BE2C (cell line): ENCODE measurements around the gene CADM1.

Experiments
- DNase-seq: peaks from one replicate; pipeline ENCODE4 v3.0.0-alpha.2; 2020
- H3K27me3 ChIP-seq: fragments of 250-450 bp; sonication (Bioruptor Pico); 2 replicates; pipeline ENCODE4 v1.5.1; 2020; ENCODE audit warnings: mild to moderate bottlenecking
- H3K36me3 ChIP-seq: fragments of 250-450 bp; sonication (Bioruptor Pico); 2 replicates; pipeline ENCODE4 v1.5.1; 2020; ENCODE audit warnings: mild to moderate bottlenecking
- H3K4me1 ChIP-seq: fragments of 250-450 bp; sonication (Bioruptor Pico); 2 replicates; pipeline ENCODE4 v1.5.1; 2020
- H3K4me3 ChIP-seq: 2 replicates; pipeline ENCODE4 v1.5.1; 2011; ENCODE audit warnings: low read depth, low read length
- H3K9me3 ChIP-seq: fragments of 250-450 bp; sonication (Bioruptor Pico); 2 replicates; pipeline ENCODE4 v1.5.1; 2020
- CTCF ChIP-seq: IDR thresholded peaks from 2 replicates; pipeline ENCODE4 v1.5.1; 2012; ENCODE audit warnings: mild to moderate bottlenecking, low read depth, low read length

CADM1 gene

GRCh38 chr11:115241899-115242298 lies 262.3 kb downstream of the CADM1 start:
- no peaks in the 10 kb centered on the region for H3K27me3 ChIP-seq
- no peak for TF ChIP-seq CTCF

GRCh38 chr11:115238791-115239190 lies 265.4 kb downstream of the CADM1 start:
- Histone ChIP-seq H3K4me3 (no peak overlapping the region), H3K36me3 (peaks cover 32% of the 10 kb centered on the region), H3K9me3 (no peaks in the 10 kb centered on the region), H3K4me1 (peaks cover 15% of the 10 kb centered on the region), H3K27me3 (no peaks in the 10 kb centered on the region)
- TF ChIP-seq CTCF, result peak; percentile 42
- no peak for DNase-seq

More at GRCh38 chr11:115241899-115242298, 262.3 kb downstream of the CADM1 start:
- no peak overlapping the region for H3K4me3 ChIP-seq
- DNase-seq, result no peak
- no peaks in the 10 kb centered on the region for H3K9me3 ChIP-seq
- H3K4me1 ChIP-seq, result peaks cover 44% of the 10 kb centered on the region
- peaks cover 25% of the 10 kb centered on the region for H3K36me3 ChIP-seq

GRCh38 chr11:115238086-115238485 lies 266.1 kb downstream of the CADM1 start:
- H3K36me3 ChIP-seq, result peaks cover 34% of the 10 kb centered on the region
- no peak for DNase-seq
- no peaks in the 10 kb centered on the region for H3K27me3 ChIP-seq
- peaks cover 8% of the 10 kb centered on the region for H3K4me1 ChIP-seq
- no peak overlapping the region for H3K4me3 ChIP-seq
- H3K9me3 ChIP-seq, result no peaks in the 10 kb centered on the region
- TF ChIP-seq CTCF, result no peak

GRCh38 chr11:115237578-115237977 lies 266.6 kb downstream of the CADM1 start:
- Histone ChIP-seq H3K4me3 (no peak overlapping the region), H3K4me1 (peaks cover 3% of the 10 kb centered on the region), H3K36me3 (peaks cover 35% of the 10 kb centered on the region), H3K27me3 (no peaks in the 10 kb centered on the region), H3K9me3 (no peaks in the 10 kb centered on the region)
- TF ChIP-seq CTCF, result no peak
- DNase-seq, result no peak

- Histone ChIP-seq H3K4me1 (no peaks in the 10 kb centered on the region; the same call in none of the 2 replicates), H3K9me3 (no peaks in the 10 kb centered on the region), H3K4me3 (no peak overlapping the region), H3K27me3 (no peaks in the 10 kb centered on the region), H3K36me3 (peaks cover 46% of the 10 kb centered on the region)
- DNase-seq, result no peak
- no peak for TF ChIP-seq CTCF
Observed at GRCh38 chr11:115234794-115235193, 269.4 kb downstream of the CADM1 start.

GRCh38 chr11:115226556-115226955 lies 277.7 kb downstream of the CADM1 start:
- Histone ChIP-seq H3K9me3 (no peaks in the 10 kb centered on the region), H3K36me3 (peaks cover 56% of the 10 kb centered on the region), H3K27me3 (no peaks in the 10 kb centered on the region), H3K4me3 (no peak overlapping the region), H3K4me1 (peaks cover 16% of the 10 kb centered on the region)
- no peak for DNase-seq
- no peak for TF ChIP-seq CTCF
